Tibial artery (tissue), 4 donors: Measurements from ENCODE around the gene CLCN1.

Source experiments
- DNase-seq, 2 donors: peaks; one replicate each; pipeline ENCODE4 v3.0.0-alpha.2; 2019
- H3K27ac ChIP-seq, 2 donors: fragments of 200-600 bp; sonication (generic) in 1 of 2; 1 replicate in 1 of 2; 2 replicates in 1 of 2; pipeline ENCODE4 v1.5.1; 2018 to 2019; ENCODE audit warnings: mild to moderate bottlenecking in 1 of 2
- H3K27me3 ChIP-seq, 2 donors: fragments of 200-600 bp; sonication (generic) in 1 of 2; one replicate each; pipeline versions ENCODE4 v1.5.1 to v1.6.0; 2016 to 2019
- H3K36me3 ChIP-seq, 3 donors: fragments of 200-600 bp; sonication (generic) in 2 of 3; one replicate each; pipeline ENCODE4 v1.5.1; 2016 to 2019; ENCODE audit warnings: mild to moderate bottlenecking in 2 of 3
- H3K4me1 ChIP-seq, 4 donors: fragments of 200-600 bp; sonication (generic) in 2 of 4; 1 replicate in 3 of 4; 2 replicates in 1 of 4; pipeline ENCODE4 v1.5.1; 2016 to 2019
- H3K4me3 ChIP-seq, 2 donors: fragments of 200-600 bp; sonication (generic) in 1 of 2; 1 replicate in 1 of 2; 2 replicates in 1 of 2; pipeline ENCODE4 v1.5.1; 2018 to 2019; ENCODE audit warnings: mild to moderate bottlenecking in 2 of 2
- H3K9me3 ChIP-seq, 3 donors: fragments of 200-600 bp; sonication (generic) in 1 of 3; one replicate each; pipeline ENCODE4 v1.5.1; 2016 to 2019
- intact Hi-C: fragments of 100-400 bp; cut with DNase I; formaldehyde crosslinking; loops from one replicate; pipeline ENCODE4 v1.15.0; 2023; ENCODE audit warnings: low total_unique reads
- TF ChIP-seq, protein P1 (sequence below), 2 experiments: fragments of 200-600 bp in 1 of 2; fragments of 450-650 bp in 1 of 2; IDR thresholded peaks; one replicate each; pipeline ENCODE4 v1.5.1; 2017 to 2019; ENCODE audit warnings: antibody characterized with exemption in 2 of 2, mild to moderate bottlenecking in 1 of 2, moderate library complexity in 1 of 2

Gene CLCN1

GRCh38 chr7:143363016-143363937, 47.4 kb downstream of the CLCN1 start:
- H3K27ac ChIP-seq, result no peak overlapping the region
- H3K4me1 ChIP-seq, result peaks cover 0 to 18% (median 14%) of the 10 kb centered on the region in 4 donors
- H3K36me3 ChIP-seq, result no peaks in the 10 kb centered on the region
- peak overlapping the region; percentile 56 to 62 for H3K4me3 ChIP-seq
- H3K27me3 ChIP-seq, result peaks cover 0 to 26% of the 10 kb centered on the region in 2 donors
- intact Hi-C loops, result loop anchor here (5.0 to 10.0 kb wide), 2 partner anchors 52 to 71 kb away; no protein-coding TSS in a partner anchor
- TF ChIP-seq, protein P1, sequence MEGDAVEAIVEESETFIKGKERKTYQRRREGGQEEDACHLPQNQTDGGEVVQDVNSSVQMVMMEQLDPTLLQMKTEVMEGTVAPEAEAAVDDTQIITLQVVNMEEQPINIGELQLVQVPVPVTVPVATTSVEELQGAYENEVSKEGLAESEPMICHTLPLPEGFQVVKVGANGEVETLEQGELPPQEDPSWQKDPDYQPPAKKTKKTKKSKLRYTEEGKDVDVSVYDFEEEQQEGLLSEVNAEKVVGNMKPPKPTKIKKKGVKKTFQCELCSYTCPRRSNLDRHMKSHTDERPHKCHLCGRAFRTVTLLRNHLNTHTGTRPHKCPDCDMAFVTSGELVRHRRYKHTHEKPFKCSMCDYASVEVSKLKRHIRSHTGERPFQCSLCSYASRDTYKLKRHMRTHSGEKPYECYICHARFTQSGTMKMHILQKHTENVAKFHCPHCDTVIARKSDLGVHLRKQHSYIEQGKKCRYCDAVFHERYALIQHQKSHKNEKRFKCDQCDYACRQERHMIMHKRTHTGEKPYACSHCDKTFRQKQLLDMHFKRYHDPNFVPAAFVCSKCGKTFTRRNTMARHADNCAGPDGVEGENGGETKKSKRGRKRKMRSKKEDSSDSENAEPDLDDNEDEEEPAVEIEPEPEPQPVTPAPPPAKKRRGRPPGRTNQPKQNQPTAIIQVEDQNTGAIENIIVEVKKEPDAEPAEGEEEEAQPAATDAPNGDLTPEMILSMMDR (IDR thresholded peaks at IDR 0.05), result no peak
- no peak for DNase-seq
- H3K9me3 ChIP-seq, result no peaks in the 10 kb centered on the region

GRCh38 chr7:143367972-143368371, 52.1 kb downstream of the CLCN1 start:
- Histone ChIP-seq H3K27ac (no peak overlapping the region), H3K27me3 (peaks cover 0 to 7% of the 10 kb centered on the region in 2 donors), H3K9me3 (no peaks in the 10 kb centered on the region), H3K4me1 (peaks cover 0 to 2% (median 1%) of the 10 kb centered on the region in 4 donors), H3K36me3 (no peaks in the 10 kb centered on the region), H3K4me3 (no peak overlapping the region)
- TF ChIP-seq, protein P1 (IDR thresholded peaks at IDR 0.05), result no peak
- DNase-seq, result no peak
- intact Hi-C loops, result loop anchor here (10.0 kb wide), 1 partner anchor 47 kb away; no protein-coding TSS in a partner anchor

GRCh38 chr7:143368387-143368786, 52.5 kb downstream of the CLCN1 start:
- Histone ChIP-seq H3K4me3 (no peak overlapping the region), H3K9me3 (no peaks in the 10 kb centered on the region), H3K27ac (no peak overlapping the region), H3K27me3 (peaks cover 0 to 3% of the 10 kb centered on the region in 2 donors), H3K36me3 (no peaks in the 10 kb centered on the region), H3K4me1 (no peaks in the 10 kb centered on the region)
- no peak for DNase-seq
- TF ChIP-seq, protein P1 (IDR thresholded peaks at IDR 0.05), result no peak
- intact Hi-C loops, result loop anchor here (10.0 kb wide), 1 partner anchor 46 kb away; no protein-coding TSS in a partner anchor

- H3K27me3 ChIP-seq, result no peaks in the 10 kb centered on the region
- no peak overlapping the region for H3K27ac ChIP-seq
- no peak for DNase-seq
- H3K4me3 ChIP-seq, result no peak overlapping the region
- no peaks in the 10 kb centered on the region for H3K36me3 ChIP-seq
- H3K9me3 ChIP-seq, result no peaks in the 10 kb centered on the region
- no peaks in the 10 kb centered on the region for H3K4me1 ChIP-seq
- intact Hi-C loops, result loop anchor here (10.0 kb wide), 1 partner anchor 45 kb away; no protein-coding TSS in a partner anchor
- TF ChIP-seq, protein P1 (IDR thresholded peaks at IDR 0.05), result no peak
These were observed 54.1 kb downstream of the CLCN1 start for GRCh38 chr7:143369678-143370651.

GRCh38 chr7:143372070-143372469, 56.2 kb downstream of the CLCN1 start:
- Histone ChIP-seq H3K27me3 (no peaks in the 10 kb centered on the region), H3K27ac (no peak overlapping the region), H3K36me3 (no peaks in the 10 kb centered on the region), H3K4me3 (no peak overlapping the region), H3K9me3 (no peaks in the 10 kb centered on the region), H3K4me1 (no peaks in the 10 kb centered on the region)
- TF ChIP-seq, protein P1 (IDR thresholded peaks at IDR 0.05), result no peak
- intact Hi-C loops, result no loop called here
- peak; percentile 79 to 81 for DNase-seq
